Measurements from ENCODE around the gene AUTS2.

AUTS2 gene

DNA sequence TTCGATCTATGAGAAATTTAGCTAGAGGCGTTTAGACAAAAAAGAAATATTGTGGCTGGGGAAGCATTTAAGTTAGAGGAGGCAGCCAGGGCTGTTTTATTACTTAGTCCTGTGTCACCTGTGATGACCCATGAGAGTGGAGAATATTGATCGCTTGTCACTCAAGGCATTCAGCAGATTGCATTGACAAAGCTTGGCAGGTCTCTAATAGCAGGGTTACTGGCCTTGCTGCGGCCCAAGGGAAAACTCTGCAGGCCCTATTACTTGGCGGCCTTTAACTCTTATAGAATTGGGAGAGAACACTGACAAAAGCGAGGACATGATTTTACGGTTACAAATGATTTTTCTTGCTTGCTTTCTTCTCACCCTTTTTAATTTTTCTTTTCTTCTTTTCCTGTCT is 473.5 kb downstream of the AUTS2 start:
- Histone ChIP-seq H3K4me3 (ENCODE audit: low read depth in 1 of 2, low read length in 2 of 2) (no peak overlapping the region), H3K27me3 (ENCODE audit: control insufficient read depth in 1 of 2, insufficient read depth in 2 of 2, low read length in 2 of 2) (no peaks in the 10 kb centered on the region), H3K4me1 (ENCODE audit: control insufficient read depth in 1 of 2, insufficient read depth in 2 of 2, low read length in 2 of 2) (peaks cover 0 to 4% of the 10 kb centered on the region in 2 donors), H3K27ac (ENCODE audit: low read depth, low read length) (no peak overlapping the region), H3K36me3 (ENCODE audit: control insufficient read depth in 1 of 2, insufficient read depth in 2 of 2, low read length in 2 of 2) (no peaks in the 10 kb centered on the region), H3K9ac (ENCODE audit: low read depth in 1 of 2, low read length in 2 of 2) (no peak overlapping the region), H3K9me3 (ENCODE audit: control insufficient read depth in 1 of 2, low read length in 2 of 2) (no peaks in the 10 kb centered on the region)

DNA sequence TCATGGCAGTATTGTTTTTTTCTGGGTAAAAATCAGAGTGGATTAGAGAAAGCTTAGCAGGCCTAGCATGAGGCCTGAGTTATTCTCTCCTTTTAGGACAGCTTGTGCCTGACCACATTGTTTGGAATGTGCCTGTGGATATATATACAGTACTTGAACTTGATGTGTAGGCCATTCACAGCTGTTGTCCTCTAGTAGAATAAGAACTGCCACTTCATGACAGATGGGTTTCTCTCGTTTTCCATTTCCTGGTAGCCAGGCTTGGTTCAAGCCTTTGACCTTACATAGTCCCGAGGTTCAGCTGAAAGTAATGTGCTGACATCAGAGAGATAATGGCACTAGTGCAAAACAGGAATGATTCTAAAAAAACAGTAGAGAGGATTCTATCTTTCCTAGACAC is 473.9 kb downstream of the AUTS2 start:
- H3K4me1 ChIP-seq (ENCODE audit: control insufficient read depth in 1 of 2, insufficient read depth in 2 of 2, low read length in 2 of 2): peaks cover 0 to 4% of the 10 kb centered on the region in 2 donors
- no peaks in the 10 kb centered on the region for H3K9me3 ChIP-seq (ENCODE audit: control insufficient read depth in 1 of 2, low read length in 2 of 2)
- H3K27ac ChIP-seq (ENCODE audit: low read depth, low read length): no peak overlapping the region
- H3K4me3 ChIP-seq (ENCODE audit: low read depth in 1 of 2, low read length in 2 of 2): no peak overlapping the region
- H3K36me3 ChIP-seq (ENCODE audit: control insufficient read depth in 1 of 2, insufficient read depth in 2 of 2, low read length in 2 of 2): no peaks in the 10 kb centered on the region
- H3K9ac ChIP-seq (ENCODE audit: low read depth in 1 of 2, low read length in 2 of 2): no peak overlapping the region
- H3K27me3 ChIP-seq (ENCODE audit: control insufficient read depth in 1 of 2, insufficient read depth in 2 of 2, low read length in 2 of 2): no peaks in the 10 kb centered on the region

GRCh38 chr7:70076325-70076724 is 478.1 kb downstream of the AUTS2 start:
- H3K9ac ChIP-seq (ENCODE audit: low read depth in 1 of 2, low read length in 2 of 2): no peak overlapping the region
- no peak overlapping the region for H3K27ac ChIP-seq (ENCODE audit: low read depth, low read length)
- H3K4me3 ChIP-seq (ENCODE audit: low read depth in 1 of 2, low read length in 2 of 2): no peak overlapping the region
- no peaks in the 10 kb centered on the region for H3K36me3 ChIP-seq (ENCODE audit: control insufficient read depth in 1 of 2, insufficient read depth in 2 of 2, low read length in 2 of 2)
- peaks cover 0 to 4% of the 10 kb centered on the region in 2 donors for H3K4me1 ChIP-seq (ENCODE audit: control insufficient read depth in 1 of 2, insufficient read depth in 2 of 2, low read length in 2 of 2)
- H3K27me3 ChIP-seq (ENCODE audit: control insufficient read depth in 1 of 2, insufficient read depth in 2 of 2, low read length in 2 of 2): no peaks in the 10 kb centered on the region
- H3K9me3 ChIP-seq (ENCODE audit: control insufficient read depth in 1 of 2, low read length in 2 of 2): no peaks in the 10 kb centered on the region

- Histone ChIP-seq H3K4me1 (ENCODE audit: control insufficient read depth in 1 of 2, insufficient read depth in 2 of 2, low read length in 2 of 2) (no peaks in the 10 kb centered on the region), H3K27ac (ENCODE audit: low read depth, low read length) (no peak overlapping the region), H3K36me3 (ENCODE audit: control insufficient read depth in 1 of 2, insufficient read depth in 2 of 2, low read length in 2 of 2) (no peaks in the 10 kb centered on the region), H3K9me3 (ENCODE audit: control insufficient read depth in 1 of 2, low read length in 2 of 2) (no peaks in the 10 kb centered on the region), H3K9ac (ENCODE audit: low read depth in 1 of 2, low read length in 2 of 2) (no peak overlapping the region), H3K27me3 (ENCODE audit: control insufficient read depth in 1 of 2, insufficient read depth in 2 of 2, low read length in 2 of 2) (no peaks in the 10 kb centered on the region), H3K4me3 (ENCODE audit: low read depth in 1 of 2, low read length in 2 of 2) (no peak overlapping the region)
These were observed 483.9 kb downstream of the AUTS2 start for GRCh38 chr7:70082099-70082611.

- H3K27me3 ChIP-seq (ENCODE audit: control insufficient read depth in 1 of 2, insufficient read depth in 2 of 2, low read length in 2 of 2): no peaks in the 10 kb centered on the region
- peaks cover 0 to 8% of the 10 kb centered on the region in 2 donors for H3K4me1 ChIP-seq (ENCODE audit: control insufficient read depth in 1 of 2, insufficient read depth in 2 of 2, low read length in 2 of 2)
- no peak overlapping the region for H3K9ac ChIP-seq (ENCODE audit: low read depth in 1 of 2, low read length in 2 of 2)
- no peaks in the 10 kb centered on the region for H3K36me3 ChIP-seq (ENCODE audit: control insufficient read depth in 1 of 2, insufficient read depth in 2 of 2, low read length in 2 of 2)
- no peaks in the 10 kb centered on the region for H3K9me3 ChIP-seq (ENCODE audit: control insufficient read depth in 1 of 2, low read length in 2 of 2)
- H3K4me3 ChIP-seq (ENCODE audit: low read depth in 1 of 2, low read length in 2 of 2): no peak overlapping the region
- no peak overlapping the region for H3K27ac ChIP-seq (ENCODE audit: low read depth, low read length)
These were observed 493.1 kb downstream of the AUTS2 start for GRCh38 chr7:70091362-70091761.

GRCh38 chr7:70092314-70093204 is 494.3 kb downstream of the AUTS2 start:
- H3K4me1 ChIP-seq (ENCODE audit: control insufficient read depth in 1 of 2, insufficient read depth in 2 of 2, low read length in 2 of 2): peaks cover under 1 to 10% of the 10 kb centered on the region in 2 donors
- H3K9ac ChIP-seq (ENCODE audit: low read depth in 1 of 2, low read length in 2 of 2): no peak overlapping the region
- H3K27ac ChIP-seq (ENCODE audit: low read depth, low read length): no peak overlapping the region
- no peaks in the 10 kb centered on the region for H3K36me3 ChIP-seq (ENCODE audit: control insufficient read depth in 1 of 2, insufficient read depth in 2 of 2, low read length in 2 of 2)
- H3K9me3 ChIP-seq (ENCODE audit: control insufficient read depth in 1 of 2, low read length in 2 of 2): no peaks in the 10 kb centered on the region
- no peaks in the 10 kb centered on the region for H3K27me3 ChIP-seq (ENCODE audit: control insufficient read depth in 1 of 2, insufficient read depth in 2 of 2, low read length in 2 of 2)
- H3K4me3 ChIP-seq (ENCODE audit: low read depth in 1 of 2, low read length in 2 of 2): no peak overlapping the region

DNA sequence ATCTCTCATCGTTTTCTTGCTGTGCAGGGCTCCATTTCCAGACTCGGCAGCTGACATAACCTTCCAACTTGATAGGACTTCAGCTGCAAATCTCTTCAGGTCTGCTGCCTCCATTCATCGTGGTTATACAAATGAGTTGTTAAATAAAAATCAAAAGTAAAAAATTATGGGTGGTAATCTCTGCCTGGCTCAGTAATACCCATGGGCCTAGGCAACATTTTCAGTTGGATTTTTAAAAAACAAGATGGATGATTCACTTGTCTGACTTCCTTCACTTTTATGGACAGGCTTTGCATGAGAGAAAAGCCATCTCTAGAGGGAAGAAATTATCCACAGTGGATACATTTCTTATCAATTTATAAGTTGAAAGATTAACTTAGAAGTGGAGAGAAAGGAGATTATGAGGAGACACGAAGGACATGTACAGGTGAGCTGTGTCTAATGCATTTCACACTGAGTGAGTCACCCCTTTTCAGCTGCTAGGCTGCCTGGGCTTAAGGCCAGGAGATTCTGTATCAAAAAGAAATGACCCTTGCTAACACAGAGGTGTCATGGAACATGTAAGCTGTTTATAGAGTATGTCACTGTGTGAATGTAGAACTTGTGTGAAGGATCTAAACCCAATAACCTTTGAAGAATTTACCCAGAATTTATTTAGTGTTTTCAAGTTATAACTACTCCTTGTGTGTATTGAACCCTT is 495.1 kb downstream of the AUTS2 start:
- H3K4me1 ChIP-seq (ENCODE audit: control insufficient read depth in 1 of 2, insufficient read depth in 2 of 2, low read length in 2 of 2): peaks cover 6 to 14% of the 10 kb centered on the region in 2 donors
- no peaks in the 10 kb centered on the region for H3K36me3 ChIP-seq (ENCODE audit: control insufficient read depth in 1 of 2, insufficient read depth in 2 of 2, low read length in 2 of 2)
- H3K9ac ChIP-seq (ENCODE audit: low read depth in 1 of 2, low read length in 2 of 2): no peak overlapping the region
- H3K27me3 ChIP-seq (ENCODE audit: control insufficient read depth in 1 of 2, insufficient read depth in 2 of 2, low read length in 2 of 2): no peaks in the 10 kb centered on the region
- H3K27ac ChIP-seq (ENCODE audit: low read depth, low read length): no peak overlapping the region
- H3K9me3 ChIP-seq (ENCODE audit: control insufficient read depth in 1 of 2, low read length in 2 of 2): no peaks in the 10 kb centered on the region
- no peak overlapping the region for H3K4me3 ChIP-seq (ENCODE audit: low read depth in 1 of 2, low read length in 2 of 2)

DNA sequence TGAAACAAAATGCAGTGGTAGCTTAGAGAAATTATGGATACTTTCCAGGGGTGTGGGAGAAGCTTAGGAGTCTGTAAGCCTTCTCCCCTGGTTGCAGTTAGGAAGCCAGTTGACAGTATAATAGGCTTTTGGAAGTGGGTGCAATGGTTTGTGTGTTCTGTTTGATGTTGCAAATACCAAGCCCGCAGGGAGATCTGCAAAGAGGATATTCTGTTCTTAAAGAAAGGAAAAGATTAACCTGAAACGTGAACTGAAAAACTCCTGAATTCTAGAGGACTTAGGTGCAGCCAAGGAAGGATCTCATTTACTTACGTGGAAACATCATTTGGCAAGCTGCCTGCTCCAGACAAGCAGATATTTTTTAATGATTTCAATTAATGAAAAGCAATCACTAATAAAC is 496.6 kb downstream of the AUTS2 start:
- no peak overlapping the region for H3K27ac ChIP-seq (ENCODE audit: low read depth, low read length)
- H3K9ac ChIP-seq (ENCODE audit: low read depth in 1 of 2, low read length in 2 of 2): no peak overlapping the region
- H3K4me3 ChIP-seq (ENCODE audit: low read depth in 1 of 2, low read length in 2 of 2): no peak overlapping the region
- H3K4me1 ChIP-seq (ENCODE audit: control insufficient read depth in 1 of 2, insufficient read depth in 2 of 2, low read length in 2 of 2): peaks cover 6 to 14% of the 10 kb centered on the region in 2 donors
- H3K27me3 ChIP-seq (ENCODE audit: control insufficient read depth in 1 of 2, insufficient read depth in 2 of 2, low read length in 2 of 2): no peaks in the 10 kb centered on the region
- H3K36me3 ChIP-seq (ENCODE audit: control insufficient read depth in 1 of 2, insufficient read depth in 2 of 2, low read length in 2 of 2): no peaks in the 10 kb centered on the region
- H3K9me3 ChIP-seq (ENCODE audit: control insufficient read depth in 1 of 2, low read length in 2 of 2): no peaks in the 10 kb centered on the region

- H3K4me1 ChIP-seq (ENCODE audit: control insufficient read depth in 1 of 2, insufficient read depth in 2 of 2, low read length in 2 of 2): peaks cover 6 to 14% of the 10 kb centered on the region in 2 donors
- H3K9me3 ChIP-seq (ENCODE audit: control insufficient read depth in 1 of 2, low read length in 2 of 2): no peaks in the 10 kb centered on the region
- H3K36me3 ChIP-seq (ENCODE audit: control insufficient read depth in 1 of 2, insufficient read depth in 2 of 2, low read length in 2 of 2): no peaks in the 10 kb centered on the region
- no peak overlapping the region for H3K9ac ChIP-seq (ENCODE audit: low read depth in 1 of 2, low read length in 2 of 2)
- no peak overlapping the region for H3K4me3 ChIP-seq (ENCODE audit: low read depth in 1 of 2, low read length in 2 of 2)
- H3K27me3 ChIP-seq (ENCODE audit: control insufficient read depth in 1 of 2, insufficient read depth in 2 of 2, low read length in 2 of 2): no peaks in the 10 kb centered on the region
- H3K27ac ChIP-seq (ENCODE audit: low read depth, low read length): no peak overlapping the region
These were observed 499.4 kb downstream of the AUTS2 start for GRCh38 chr7:70097645-70098044.

GRCh38 chr7:70098133-70098561 is 499.9 kb downstream of the AUTS2 start:
- Histone ChIP-seq H3K4me3 (ENCODE audit: low read depth in 1 of 2, low read length in 2 of 2) (no peak overlapping the region), H3K9me3 (ENCODE audit: control insufficient read depth in 1 of 2, low read length in 2 of 2) (no peaks in the 10 kb centered on the region), H3K27me3 (ENCODE audit: control insufficient read depth in 1 of 2, insufficient read depth in 2 of 2, low read length in 2 of 2) (no peaks in the 10 kb centered on the region), H3K27ac (ENCODE audit: low read depth, low read length) (no peak overlapping the region), H3K36me3 (ENCODE audit: control insufficient read depth in 1 of 2, insufficient read depth in 2 of 2, low read length in 2 of 2) (no peaks in the 10 kb centered on the region), H3K9ac (ENCODE audit: low read depth in 1 of 2, low read length in 2 of 2) (no peak overlapping the region), H3K4me1 (ENCODE audit: control insufficient read depth in 1 of 2, insufficient read depth in 2 of 2, low read length in 2 of 2) (peaks cover 6 to 12% of the 10 kb centered on the region in 2 donors)
